BJ (cell line): ENCODE measurements around the gene ANKRD11. TPM values are rescaled to one million over a fixed set of nuclear protein-coding genes. Genes with fewer than 3 reads are reported as not detected.
"Not testable (repeated sequence)": the region's sequence is repeated elsewhere in the genome, so short reads cannot be mapped to it uniquely, and the experiment has no call there.

Experiments used
- CTCF ChIA-PET: fragments of 350-600 bp; formaldehyde crosslinking; extraction: SDS; loops from one replicate; lab custom pipeline; 2021; ENCODE audit warnings: antibody characterized with exemption, inconsistent platforms; lab: Yijun Ruan, JAX
- POLR2A ChIA-PET: fragments of 300-600 bp; sonication (Branson Sonifier 250); formaldehyde crosslinking; extraction: SDS; loops from one replicate; lab custom pipeline; 2021; ENCODE audit warnings: antibody characterized with exemption; lab: Charles Lee
- DNase-seq: peaks from one replicate; pipeline ENCODE4 v3.0.0-alpha.2; 2011; ENCODE audit warnings: low read depth
- H3K27me3 ChIP-seq: 2 replicates; pipeline ENCODE4 v1.6.0; 2011; ENCODE audit warnings: low read length; ENCODE audit not compliant: control insufficient read depth, insufficient read depth
- H3K36me3 ChIP-seq: 2 replicates; pipeline ENCODE4 v1.5.1; 2011; ENCODE audit warnings: low read length; ENCODE audit not compliant: control insufficient read depth, insufficient read depth
- H3K4me3 ChIP-seq: 2 replicates; pipeline ENCODE4 v1.5.1; 2011; ENCODE audit warnings: low read depth, mild to moderate bottlenecking, control low read depth, low read length
- polyA plus RNA-seq: library from polyadenylated mRNA; depleted of rRNA; stranded (reverse); fragments of >200 nt; gene quantifications from 2 replicates; pipeline ENCODE4 v1.2.3, GENCODE V29; 2011
- TF ChIP-seq, protein P1 (sequence below): IDR thresholded peaks from 2 replicates; pipeline ENCODE4 v1.5.1; 2011; ENCODE audit warnings: low read depth, mild to moderate bottlenecking, control low read depth, inconsistent platforms, low read length, moderate library complexity; ENCODE audit not compliant: insufficient read depth

Gene ANKRD11
- polyA plus RNA-seq, 1 experiment: 61.8 TPM

DNA sequence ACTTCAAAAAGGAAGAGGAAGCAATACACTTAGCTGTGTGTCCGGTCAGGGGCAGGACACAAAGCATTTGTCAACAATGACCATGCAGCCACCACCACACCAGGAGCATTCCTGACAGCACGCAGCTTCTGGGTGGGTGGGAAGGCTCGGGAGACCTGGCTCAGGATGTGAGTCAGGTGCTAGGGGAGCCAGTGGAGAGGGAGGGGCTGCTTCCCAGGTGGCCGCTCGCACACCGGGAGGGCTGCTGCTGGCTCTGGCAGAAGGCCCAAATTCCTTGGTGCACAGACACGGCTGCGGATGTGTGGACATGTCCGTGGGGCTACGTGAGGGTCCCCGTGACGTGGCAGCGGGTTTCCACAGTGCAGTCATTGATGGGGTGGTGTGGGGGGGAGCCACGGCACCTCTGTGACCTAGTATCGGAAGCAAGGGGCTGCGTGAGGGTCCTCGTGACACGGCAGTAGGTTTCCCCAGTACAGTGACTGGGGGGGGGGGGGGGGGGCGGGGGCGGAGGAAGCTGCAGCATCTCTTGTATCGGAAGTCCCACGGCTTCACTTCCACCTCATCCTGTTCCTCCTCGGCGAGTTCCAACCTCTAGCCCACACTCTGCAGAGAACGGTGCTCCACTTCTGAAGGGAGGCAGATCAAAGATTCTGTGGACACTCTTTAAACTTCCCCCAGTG lies 160.0 kb downstream of the ANKRD11 start:
- no peak for DNase-seq
- TF ChIP-seq, protein P1, sequence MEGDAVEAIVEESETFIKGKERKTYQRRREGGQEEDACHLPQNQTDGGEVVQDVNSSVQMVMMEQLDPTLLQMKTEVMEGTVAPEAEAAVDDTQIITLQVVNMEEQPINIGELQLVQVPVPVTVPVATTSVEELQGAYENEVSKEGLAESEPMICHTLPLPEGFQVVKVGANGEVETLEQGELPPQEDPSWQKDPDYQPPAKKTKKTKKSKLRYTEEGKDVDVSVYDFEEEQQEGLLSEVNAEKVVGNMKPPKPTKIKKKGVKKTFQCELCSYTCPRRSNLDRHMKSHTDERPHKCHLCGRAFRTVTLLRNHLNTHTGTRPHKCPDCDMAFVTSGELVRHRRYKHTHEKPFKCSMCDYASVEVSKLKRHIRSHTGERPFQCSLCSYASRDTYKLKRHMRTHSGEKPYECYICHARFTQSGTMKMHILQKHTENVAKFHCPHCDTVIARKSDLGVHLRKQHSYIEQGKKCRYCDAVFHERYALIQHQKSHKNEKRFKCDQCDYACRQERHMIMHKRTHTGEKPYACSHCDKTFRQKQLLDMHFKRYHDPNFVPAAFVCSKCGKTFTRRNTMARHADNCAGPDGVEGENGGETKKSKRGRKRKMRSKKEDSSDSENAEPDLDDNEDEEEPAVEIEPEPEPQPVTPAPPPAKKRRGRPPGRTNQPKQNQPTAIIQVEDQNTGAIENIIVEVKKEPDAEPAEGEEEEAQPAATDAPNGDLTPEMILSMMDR: no peak
- Histone ChIP-seq H3K4me3 (no peak overlapping the region), H3K36me3 (peaks cover 2% of the 10 kb centered on the region), H3K27me3 (no peaks in the 10 kb centered on the region)
- POLR2A ChIA-PET: no interaction called here
- CTCF ChIA-PET: no interaction called here

DNA sequence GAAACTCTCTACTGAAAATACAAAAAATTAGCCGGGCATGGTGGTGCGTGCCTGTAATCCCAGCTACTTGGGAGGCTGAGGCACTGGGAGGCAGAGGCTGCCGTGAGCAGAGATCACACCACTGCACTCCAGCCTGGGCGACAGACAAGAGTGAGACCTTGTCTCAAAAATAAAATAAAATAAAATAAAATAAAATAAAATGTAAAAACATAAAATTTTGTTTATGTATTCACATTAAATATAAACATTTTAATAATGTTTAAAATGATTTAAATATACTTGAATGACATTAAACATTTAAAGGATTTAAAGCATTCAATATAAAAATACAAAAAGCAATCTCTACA lies 160.6 kb downstream of the ANKRD11 start:
- H3K36me3 ChIP-seq, POLR2A ChIA-PET: not testable (repeated sequence)

DNA sequence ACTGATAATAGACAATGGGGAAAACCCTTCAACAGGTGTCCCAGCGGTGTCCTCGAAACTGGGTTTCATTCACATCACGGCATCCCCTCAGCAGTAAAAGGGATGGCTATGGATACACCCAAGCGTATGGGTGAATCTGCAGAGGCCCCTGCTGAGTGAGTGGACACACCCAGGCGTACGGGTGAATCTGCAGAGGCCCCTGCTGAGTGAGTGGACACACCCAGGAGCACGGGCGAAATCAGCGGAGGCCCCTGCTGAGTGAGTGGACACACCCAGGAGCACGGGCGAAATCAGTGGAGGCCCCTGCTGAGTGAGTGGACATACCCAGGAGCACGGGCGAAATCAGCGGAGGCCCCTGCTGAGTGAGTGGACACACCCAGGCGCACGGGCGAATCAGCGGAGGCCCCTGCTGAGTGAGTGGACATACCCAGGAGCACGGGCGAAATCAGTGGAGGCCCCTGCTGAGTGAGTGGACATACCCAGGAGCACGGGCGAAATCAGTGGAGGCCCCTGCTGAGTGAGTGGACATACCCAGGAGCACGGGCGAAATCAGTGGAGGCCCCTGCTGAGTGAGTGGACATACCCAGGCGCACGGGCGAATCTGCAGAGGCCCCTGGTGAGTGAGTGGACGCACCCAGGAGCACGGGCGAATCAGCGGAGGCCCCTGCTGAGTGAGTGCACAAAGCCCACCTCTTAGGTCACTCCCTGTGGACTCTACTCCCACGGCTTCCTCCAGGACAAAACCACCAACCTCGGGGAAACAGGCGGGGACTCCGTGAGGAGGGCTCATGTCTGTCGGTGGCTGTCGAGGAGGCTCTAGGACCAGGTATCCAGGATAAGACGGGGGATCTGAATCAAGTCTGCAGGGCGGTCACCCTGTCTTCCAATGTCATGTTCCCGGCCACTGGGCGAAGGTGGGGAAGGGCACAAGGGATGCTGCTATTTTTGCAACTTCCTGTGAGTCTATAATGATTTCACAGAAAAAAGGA lies 161.7 kb downstream of the ANKRD11 start:
- H3K27me3 ChIP-seq, H3K36me3 ChIP-seq, CTCF ChIA-PET, H3K4me3 ChIP-seq, DNase-seq, POLR2A ChIA-PET: not testable (repeated sequence)

More for the DNA sequence above, 160.6 kb downstream of the ANKRD11 start:
- H3K27me3 ChIP-seq, H3K4me3 ChIP-seq, DNase-seq, CTCF ChIA-PET: not testable (repeated sequence)

DNA sequence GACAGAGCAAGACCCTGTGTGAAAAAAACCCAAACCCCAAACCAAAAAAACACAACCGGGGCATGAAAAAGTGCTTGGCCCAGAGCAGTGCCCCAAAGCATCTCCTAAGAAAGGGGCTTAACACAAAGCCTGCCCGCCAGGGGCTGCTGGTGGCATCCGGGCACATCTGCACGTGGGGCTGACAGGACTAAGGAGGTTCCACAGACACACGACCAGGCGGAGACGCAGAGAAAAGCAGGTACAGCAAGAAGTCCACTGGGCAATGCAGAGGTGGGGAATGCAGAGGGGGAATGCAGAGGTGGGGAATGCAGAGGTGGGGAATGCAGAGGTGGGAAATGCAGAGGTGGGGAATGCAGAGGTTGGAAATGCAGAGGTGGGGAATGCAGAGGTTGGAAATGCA lies 163.6 kb downstream of the ANKRD11 start:
- peaks cover 2% of the 10 kb centered on the region for H3K36me3 ChIP-seq
- ChIA-PET POLR2A (no interaction called here), CTCF (no interaction called here)
- no peak for DNase-seq
- TF ChIP-seq, protein P1: no peak
- no peak overlapping the region for H3K4me3 ChIP-seq
- no peaks in the 10 kb centered on the region for H3K27me3 ChIP-seq

DNA sequence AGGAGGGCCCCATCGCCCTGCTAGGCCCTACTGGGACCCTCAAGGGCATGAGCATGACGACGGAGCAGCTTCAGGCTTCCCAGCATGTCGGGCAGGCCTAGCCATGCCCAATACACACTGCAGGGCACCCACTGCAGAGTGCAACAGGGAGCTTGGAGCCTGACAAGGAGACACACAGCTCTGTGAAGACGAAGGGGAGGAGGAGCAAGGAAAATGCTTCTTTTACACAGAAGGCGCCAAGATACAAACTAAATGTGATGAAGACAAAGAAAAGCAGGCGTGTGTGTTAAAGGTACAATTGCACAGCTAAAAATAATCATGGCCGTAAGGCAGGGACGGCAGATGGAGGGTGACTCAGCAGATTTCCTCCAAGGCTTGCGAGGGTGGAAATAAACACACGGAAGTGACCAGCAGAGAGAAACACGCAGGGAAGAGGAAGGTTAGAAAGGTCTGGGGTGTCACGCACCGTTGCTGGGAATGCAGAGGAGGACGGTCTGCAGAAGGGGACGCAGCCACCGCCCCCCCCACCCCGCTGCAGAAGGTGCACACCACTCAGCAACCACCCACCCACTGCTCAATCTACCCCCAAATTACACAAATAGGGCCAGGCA lies 164.4 kb downstream of the ANKRD11 start:
- Histone ChIP-seq H3K27me3 (no peaks in the 10 kb centered on the region), H3K4me3 (no peak overlapping the region), H3K36me3 (peaks cover 2% of the 10 kb centered on the region)
- ChIA-PET POLR2A (interaction anchor here (0.6 kb wide), 1 partner anchor 68 kb away, joined by 4 read pairs; no protein-coding TSS in a partner anchor), CTCF (interaction anchor here (0.8 to 1.5 kb wide), 2 partner anchors 9 to 44 kb away, joined by 3 to 4 read pairs; no protein-coding TSS in a partner anchor)
- TF ChIP-seq, protein P1: no peak
- DNase-seq: peak; percentile 59
